ENCODE measurements around the gene ENPP3.
"Not testable (repeated sequence)": the region's sequence is repeated elsewhere in the genome, so short reads cannot be mapped to it uniquely, and the experiment has no call there.

Gene ENPP3

DNA sequence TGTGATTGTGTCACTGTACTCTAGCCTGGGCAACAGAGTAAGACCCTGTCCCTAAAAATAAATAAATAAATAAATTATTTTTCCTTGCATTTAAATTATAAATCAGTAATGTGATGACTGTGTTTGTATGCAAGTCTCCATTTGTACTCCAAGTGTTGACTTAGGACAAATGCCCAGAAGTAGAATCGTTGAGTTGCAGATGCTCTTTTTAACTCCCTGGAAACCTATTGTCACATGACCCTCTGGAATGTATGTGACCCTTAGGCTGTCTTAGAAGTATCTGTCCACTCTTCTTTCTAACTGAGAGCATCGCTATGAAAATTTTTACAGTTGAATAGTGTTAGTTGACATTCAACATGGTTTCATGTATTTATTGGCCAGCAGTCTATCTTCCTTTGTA is 45.3 kb downstream of the ENPP3 start:
- in situ Hi-C loops (cut with MboI; ENCODE audit: low sequenced_read_pairs), result no loop called here

DNA sequence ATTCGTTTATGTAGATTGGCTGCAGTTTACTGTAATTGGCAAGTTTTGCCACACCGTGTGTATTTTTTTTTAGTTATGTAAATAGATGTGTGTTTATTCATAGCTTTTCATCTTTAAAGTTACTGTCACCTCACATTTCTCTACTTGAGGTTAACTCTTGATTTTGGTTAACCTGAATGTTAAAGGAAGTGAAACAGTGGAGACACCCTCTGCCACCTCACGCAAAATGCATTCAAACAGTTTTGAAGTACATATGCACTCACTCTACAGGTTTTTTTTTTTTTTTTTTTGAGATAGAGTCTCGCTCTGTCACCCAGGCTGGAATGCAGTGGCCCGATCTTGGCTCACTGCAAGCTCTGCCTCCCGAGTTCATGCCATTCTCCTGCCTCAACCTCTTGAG is 46.4 kb downstream of the ENPP3 start:
- in situ Hi-C loops (cut with MboI; ENCODE audit: low sequenced_read_pairs), result no loop called here

DNA sequence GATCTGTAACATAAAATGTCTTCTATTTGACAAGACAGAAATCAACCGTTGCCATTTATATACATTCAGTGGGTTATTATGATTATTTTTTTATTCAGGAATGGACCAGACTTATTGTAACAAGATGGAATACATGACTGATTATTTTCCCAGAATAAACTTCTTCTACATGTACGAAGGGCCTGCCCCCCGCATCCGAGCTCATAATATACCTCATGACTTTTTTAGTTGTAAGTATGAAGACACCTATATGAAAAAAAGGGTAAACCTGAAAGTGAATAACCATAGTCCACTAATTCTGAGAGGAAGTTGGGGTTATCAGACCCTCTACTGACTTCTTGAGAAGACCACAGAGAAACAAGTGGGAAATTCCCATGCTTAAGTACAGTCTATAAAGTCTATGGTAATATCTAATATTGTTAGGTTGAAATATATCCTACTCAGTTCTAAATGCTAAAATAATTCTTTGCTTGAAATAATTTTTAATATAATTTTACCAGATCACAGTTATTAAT is 48.2 kb downstream of the ENPP3 start:
- in situ Hi-C loops (cut with MboI; ENCODE audit: low sequenced_read_pairs), result no loop called here

DNA sequence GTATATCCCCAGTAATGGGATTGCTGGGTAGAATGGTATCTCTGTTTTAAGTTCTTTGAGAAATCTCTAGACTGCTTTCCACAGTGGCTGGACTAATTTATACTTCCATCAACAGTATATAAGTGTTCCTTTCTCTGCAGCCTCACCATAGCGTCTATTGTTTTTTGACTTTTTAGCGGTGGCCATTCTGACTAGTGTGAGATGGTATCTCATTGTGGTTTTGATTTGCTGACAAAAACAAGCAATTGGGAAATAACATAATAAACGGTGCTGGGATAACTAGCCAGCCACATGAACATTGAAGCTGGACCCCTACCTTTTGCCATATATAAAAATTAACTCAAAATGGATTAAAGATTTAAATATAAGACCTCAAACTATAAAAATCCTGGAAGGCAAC is 49.9 kb downstream of the ENPP3 start:
- in situ Hi-C loops (cut with MboI; ENCODE audit: low sequenced_read_pairs), result no loop called here

DNA sequence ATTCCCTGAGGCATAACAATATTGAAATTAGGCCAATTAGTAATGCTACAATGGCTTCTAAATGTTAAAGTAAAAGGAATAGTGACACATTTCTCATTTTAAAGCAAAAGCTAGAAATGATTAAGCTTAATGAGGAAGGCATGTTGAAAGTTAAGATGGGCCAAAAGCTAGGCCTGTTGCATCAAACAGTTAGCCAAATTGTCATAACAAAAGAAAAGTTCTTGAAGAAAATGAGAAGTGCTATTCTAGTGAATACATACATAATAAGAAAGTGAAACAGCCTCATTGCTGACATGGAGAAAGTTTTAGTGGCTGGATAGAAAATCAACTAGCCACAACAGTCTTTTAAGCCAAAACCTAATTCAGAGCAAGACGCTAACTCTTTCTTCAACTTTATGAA is 51.2 kb downstream of the ENPP3 start:
- in situ Hi-C loops (cut with MboI; ENCODE audit: low sequenced_read_pairs), result no loop called here

DNA sequence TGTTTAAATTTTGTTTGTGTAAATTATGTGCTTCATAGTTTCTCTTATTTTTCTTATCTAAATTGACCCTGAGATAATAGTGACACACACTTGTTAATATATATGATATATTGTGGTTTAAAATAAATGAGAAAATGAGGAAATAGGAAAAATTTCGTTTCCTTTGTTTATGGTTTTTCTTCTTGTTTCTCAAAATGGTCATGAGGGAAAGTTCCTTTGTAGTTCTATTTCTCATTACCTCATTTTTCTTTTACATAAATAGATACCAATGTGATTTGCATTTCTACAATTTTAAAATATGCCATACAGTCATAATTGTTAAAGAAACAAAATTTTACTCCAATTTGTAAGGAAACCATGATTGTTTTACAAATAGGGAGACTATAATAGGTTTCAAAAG is 54.9 kb downstream of the ENPP3 start:
- in situ Hi-C loops (cut with MboI; ENCODE audit: low sequenced_read_pairs), result no loop called here

DNA sequence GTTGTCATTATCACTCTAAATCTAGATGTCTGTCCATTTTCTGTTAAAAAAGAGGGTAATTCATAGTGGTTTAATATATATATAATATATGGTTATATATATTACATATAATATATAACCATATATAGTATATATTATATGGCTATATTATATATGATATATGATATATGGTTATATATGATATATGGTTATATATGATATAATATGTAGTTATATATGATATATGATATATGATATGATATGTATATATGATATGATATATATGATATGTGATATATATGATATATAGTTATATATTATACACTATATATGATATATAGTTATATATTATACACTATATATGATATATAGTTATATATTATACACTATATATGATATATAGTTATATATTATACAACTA is 55.5 kb downstream of the ENPP3 start:
- in situ Hi-C loops (cut with MboI; ENCODE audit: low sequenced_read_pairs), result no loop called here

DNA sequence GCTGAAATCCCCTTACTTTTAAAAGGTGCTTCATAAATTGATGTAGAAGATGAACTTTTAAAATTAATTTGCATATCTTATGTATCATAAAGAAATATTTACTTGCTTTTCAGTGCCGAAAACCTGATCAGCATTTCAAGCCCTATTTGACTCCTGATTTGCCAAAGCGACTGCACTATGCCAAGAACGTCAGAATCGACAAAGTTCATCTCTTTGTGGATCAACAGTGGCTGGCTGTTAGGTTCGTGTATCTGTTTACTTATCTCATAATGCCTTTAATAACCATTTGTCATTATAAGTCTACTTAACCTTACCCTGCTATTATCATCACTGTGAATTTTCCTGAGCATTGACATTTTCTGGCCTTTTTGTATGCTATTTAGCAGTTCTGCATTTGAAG is 56.3 kb downstream of the ENPP3 start:
- in situ Hi-C loops (cut with MboI; ENCODE audit: low sequenced_read_pairs), result no loop called here

DNA sequence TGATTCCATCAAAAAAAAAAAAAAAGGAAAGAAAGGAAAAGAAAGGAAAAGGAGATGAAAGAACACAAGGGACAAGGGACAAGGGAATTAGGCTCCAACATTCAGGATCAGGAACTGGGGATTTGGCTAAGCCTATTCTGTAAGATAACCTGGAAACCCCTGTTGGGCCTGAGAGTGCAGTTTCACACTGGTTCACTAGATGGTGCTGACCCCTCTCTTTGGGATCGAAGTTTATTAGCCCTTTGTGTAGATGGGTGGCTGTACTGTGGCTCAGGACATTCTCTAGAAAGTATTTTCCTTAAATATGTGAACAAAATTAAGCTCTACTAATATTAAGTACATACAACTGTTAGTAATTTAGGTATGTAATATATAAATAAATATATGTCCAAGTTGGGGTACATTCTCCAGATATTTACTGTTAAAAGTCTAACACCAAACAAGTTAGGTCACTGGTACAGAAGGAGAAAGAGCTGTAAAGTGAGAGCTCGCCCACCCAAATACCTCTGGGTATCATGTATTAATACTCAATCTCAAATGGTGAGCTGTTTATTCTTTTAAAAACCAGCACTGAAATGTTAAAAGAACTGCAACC is 57.8 kb downstream of the ENPP3 start:
- in situ Hi-C loops (cut with MboI; ENCODE audit: low sequenced_read_pairs), result no loop called here

DNA sequence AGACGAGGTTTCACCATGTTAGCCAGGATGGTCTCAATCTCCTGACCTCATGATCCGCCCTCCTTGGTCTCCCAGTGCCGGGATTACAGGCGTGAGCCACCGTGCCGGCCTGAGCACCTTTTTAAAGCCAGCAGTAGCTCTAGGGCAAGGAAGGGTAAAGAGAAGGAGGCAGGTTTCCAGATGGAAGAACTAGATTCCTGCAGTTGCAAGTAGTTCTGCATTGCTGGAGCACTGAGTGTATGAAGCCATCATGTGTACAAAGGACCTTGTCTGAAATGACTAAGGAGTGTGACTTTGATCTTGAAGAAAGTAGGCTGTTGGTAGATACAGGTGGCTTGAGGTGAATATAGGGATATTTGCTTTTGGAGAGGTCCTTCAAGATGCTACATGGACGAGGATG is 59.9 kb downstream of the ENPP3 start:
- in situ Hi-C loops (cut with MboI; ENCODE audit: low sequenced_read_pairs), result no loop called here

DNA sequence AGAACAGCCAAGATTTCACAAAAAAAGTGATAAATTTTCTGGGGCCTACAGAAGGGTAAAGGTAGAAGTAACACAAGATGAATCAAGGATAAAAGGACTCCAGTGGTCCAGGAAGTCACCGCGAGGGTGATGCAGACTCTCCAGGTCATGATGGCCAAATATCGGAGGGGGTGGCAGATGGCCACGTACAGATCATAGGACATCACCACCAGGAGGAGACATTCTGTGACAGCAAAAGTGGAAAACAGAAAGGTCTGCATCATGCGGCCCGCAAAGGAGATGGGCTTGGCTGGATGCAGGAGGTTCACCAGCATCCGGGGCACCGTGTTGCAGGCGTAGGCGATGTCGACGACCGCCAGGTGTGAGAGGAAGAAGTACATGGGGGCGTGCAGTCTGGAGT is 63.7 kb downstream of the ENPP3 start:
- in situ Hi-C loops (cut with MboI; ENCODE audit: low sequenced_read_pairs), result not testable (repeated sequence)

DNA sequence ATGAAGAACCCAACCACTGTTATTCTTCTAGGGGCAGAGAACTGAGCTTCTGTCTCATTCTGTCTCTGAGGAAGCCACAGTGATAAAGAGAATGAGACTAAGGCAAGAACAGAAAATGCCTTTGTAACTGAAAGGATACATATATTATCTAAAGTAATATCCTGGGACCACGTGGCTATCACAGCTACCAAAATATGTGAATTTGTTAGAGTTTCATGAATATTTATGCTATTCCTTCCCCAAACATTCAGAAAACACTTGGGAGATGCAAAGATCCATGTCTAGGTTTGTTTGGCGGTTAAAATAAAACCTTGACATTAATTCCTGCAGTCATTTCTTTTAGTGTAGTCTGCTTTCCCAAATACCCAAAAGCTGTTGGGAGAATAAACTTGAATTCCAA is 66.8 kb downstream of the ENPP3 start:
- in situ Hi-C loops (cut with MboI; ENCODE audit: low sequenced_read_pairs), result not testable (repeated sequence)

DNA sequence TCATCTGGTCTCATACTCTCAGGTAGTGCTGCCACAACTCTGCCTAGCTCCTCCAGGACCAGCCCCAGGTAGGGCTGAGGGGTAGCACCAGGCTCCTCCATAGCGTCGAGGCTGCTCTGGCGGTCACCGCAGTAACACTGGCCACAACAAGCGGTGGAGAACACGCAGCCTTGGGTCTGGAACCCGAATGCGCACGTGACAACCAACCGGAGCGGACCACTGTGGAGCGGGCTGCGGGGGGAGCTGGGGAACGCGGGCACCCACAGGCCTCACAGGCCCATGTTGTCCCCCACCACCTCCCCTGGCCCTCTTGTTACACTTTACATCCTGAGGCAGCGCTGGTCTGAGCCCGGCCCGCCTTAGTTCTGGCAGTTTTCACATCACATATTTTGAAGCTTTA is 73.8 kb downstream of the ENPP3 start, which contains the start of gene CTAGE9:
Gene CTAGE9, minus strand, starts transcription at position 101 of the 400 bp plus-strand sequence. Its CDS starts 0 bp downstream, at position 101.
- in situ Hi-C loops (cut with MboI; ENCODE audit: low sequenced_read_pairs), result not testable (repeated sequence)

DNA sequence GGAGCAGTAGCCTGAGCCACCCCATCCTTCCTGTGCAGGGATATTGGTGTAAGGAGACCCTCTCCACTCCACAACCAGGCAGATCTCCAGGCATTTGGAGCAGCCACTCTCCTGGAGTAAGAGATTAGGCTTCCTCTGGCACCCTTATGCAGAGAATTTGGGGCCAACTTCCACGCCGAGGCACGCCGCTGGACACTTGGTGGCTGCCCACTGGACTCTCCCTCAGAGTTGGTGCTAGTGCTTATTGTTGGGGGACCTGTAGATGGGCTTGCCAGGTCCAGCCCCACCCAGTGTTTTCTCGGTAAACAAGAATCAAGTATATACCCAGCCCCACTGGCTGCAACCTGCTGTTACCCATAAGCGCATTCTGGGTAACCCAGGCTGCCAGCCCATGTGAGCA is 78.5 kb downstream of the ENPP3 start:
- in situ Hi-C loops (cut with MboI; ENCODE audit: low sequenced_read_pairs), result not testable (repeated sequence)

DNA sequence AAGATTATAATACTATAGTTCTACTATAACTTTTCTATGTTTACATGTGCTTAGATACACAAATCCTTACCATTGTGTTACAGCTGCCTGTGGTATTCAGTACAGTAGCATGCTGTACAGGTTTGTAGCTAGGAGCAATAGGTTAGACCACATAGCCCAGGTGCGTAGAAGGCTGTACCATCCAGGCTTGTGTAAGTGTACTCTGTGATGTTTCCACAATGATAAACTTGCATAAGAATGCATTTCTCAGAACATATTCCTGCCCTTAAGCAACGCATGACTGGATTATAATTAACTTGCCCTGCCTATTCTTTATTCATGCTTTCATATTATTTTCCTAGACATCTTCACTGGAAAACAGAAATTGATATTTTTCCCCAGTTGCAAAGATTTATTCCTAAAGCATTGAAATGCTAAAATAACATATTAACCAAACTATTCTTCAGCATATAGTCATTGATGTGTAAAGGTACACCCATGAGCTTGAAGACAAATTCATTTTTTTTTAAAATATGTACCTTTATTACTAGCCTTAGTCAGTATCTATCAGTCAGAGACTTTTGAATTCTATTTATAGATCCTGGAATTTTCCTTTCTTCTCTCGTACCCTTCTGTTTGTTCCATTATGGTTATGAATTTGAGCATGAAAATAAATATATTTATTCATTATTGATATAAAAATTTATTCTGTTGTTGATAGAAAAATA is 80.9 kb downstream of the ENPP3 start:
- in situ Hi-C loops (cut with MboI; ENCODE audit: low sequenced_read_pairs), result no loop called here

DNA sequence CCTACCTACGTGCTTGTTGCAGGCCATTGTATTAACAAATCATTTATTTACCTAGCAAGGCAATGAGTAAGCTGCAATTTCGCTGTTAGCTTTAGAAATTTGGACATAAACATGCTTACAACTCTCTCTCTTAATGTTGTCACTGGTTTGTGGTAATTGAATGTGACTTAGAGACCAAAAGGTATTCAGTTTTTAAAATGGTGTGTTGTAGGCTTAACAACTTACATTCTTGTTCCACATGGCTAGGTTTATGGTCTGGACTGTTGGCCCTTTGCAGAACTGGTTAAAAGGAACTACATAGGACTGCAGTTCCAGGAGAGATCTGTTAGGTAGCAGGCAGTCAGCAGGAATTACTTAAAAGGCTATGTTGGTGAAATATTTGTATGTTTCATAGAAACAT is 84.1 kb downstream of the ENPP3 start:
- in situ Hi-C loops (cut with MboI; ENCODE audit: low sequenced_read_pairs), result no loop called here

DNA sequence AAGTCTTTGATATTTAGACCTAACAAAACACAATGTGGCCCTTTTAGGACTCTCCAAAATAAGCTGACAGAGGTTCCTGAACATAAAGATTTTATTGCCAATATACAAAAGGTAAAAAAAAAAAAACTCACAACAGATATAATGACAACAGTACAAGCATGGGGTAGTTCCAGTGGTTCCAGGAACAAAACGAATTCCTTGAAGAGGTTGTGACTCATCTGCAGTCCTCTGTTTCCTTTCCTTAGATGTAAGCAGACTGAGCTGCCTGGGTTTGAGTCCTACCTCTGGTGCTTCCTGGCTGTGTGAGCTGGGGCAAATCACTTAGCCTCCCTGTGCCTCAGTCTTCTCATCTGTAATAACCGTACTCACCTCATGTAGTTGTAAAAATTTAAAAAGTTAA is 87.0 kb downstream of the ENPP3 start:
- in situ Hi-C loops (cut with MboI; ENCODE audit: low sequenced_read_pairs), result no loop called here

DNA sequence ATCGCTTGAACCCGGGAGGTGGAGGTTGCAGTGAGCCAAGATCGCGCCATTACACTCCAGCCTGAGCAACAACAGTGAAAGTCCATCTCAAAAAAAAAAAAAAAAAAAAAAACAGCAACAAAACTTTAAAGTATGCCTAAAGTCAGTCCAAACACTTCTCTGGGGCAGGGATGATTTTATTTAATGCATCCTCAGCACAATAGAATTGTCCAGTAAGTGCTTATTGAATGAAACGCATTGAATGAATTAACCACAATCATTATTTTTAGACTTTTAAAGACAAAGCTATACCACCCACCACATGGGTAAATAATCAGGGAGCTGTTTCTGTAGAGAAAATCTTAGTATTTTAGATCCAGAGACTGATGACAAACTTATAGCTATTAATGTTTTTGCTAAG is 90.4 kb downstream of the ENPP3 start:
- in situ Hi-C loops (cut with MboI; ENCODE audit: low sequenced_read_pairs), result no loop called here

DNA sequence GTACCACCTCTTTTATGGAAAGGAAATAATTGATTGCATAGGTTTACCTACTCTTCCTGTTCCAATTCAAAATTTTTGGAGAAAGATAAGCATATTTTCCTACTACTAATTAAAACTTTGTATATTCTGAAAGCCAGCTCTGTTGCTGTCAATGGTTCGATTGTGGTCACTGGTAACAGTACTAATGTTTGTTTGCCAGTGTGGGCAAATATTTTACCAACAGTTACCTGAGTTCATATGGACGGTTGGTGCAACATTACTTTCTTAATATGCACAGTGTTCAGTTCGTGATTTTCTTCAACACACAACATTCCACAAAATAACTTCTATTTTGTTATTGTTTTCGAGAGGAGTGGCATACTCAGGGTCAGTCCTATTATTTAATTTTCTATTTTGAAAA is 90.8 kb downstream of the ENPP3 start:
- in situ Hi-C loops (cut with MboI; ENCODE audit: low sequenced_read_pairs), result no loop called here

DNA sequence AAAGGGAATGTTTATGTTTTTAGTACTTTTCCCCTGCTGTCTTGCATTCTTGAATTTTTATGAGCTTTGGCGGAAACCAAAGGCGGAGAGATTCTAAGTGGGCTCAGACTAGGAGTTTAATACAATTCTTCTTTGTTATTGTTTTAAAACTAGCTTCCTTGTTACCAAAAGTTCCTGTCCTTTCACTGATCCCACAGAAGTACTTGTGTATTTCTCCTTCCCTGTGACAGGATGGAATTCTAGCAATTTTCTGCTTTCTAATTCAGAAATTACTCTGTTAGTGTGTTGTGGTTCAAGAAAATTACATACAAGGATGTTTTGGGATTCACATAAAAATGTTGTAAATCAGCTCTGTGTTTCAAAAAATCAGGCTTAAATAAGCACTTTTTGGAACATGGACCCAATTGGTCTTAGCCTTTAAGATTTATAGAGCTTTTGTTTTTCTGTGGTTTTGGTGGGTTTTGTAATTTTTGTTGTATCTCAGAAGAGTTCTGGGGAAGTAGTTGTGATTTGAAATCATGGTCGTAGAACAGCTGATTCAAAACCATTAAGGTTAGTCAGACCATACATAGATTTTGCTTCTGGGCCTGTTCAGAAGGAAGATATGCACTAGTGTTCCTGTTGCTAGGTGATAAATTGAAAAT is 91.3 kb downstream of the ENPP3 start:
- in situ Hi-C loops (cut with MboI; ENCODE audit: low sequenced_read_pairs), result no loop called here

DNA sequence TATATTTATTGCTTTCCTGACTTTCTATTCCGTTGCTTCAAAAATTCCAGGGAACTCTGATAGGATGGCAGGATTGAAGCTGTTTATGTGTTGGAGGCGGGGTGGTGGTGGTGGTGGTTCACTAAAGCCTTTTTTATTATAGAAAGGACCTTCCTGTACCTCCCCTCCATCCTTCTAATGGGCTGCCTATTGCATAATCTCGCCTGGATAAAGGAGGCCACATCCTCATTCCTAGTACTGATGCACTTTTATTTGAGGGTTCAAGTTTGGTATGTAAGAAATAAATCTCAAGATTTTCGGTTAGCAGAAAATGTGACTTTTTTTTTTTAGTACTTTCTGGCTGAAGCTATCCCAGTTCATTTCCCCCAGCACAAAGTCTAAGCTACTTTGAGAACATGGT is 92.4 kb downstream of the ENPP3 start:
- in situ Hi-C loops (cut with MboI; ENCODE audit: low sequenced_read_pairs), result no loop called here

DNA sequence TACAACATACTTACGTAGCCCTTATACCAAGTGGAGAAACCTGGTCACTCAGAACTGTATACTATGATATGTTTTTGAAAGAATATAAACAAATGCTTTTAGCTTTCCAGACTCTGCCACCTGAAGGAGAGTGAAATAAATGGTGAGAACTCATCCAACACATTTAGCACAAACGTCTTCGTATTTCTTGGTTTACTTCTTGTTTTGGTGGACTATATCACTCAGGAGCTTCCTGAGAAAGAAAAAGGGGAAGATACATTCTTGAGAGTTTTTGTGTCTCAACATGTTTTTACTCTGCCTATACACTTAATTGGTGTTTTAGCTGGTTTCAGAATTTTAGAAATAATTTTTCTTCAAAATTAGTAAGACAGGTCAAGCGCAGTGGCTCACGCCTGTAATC is 93.2 kb downstream of the ENPP3 start:
- in situ Hi-C loops (cut with MboI; ENCODE audit: low sequenced_read_pairs), result no loop called here

Measured in HL-60/S4 treated with retinoic acid at 250 ng/mL for 4 days and 3 days (cell line).